NCI-H146 treated with DMSO at 0.1 percent for 48 hours (cell line): Measurements from ENCODE around the gene BCL2L2.

ENCODE experiments used
- DNase-seq: peaks from one replicate; lab custom pipeline; 2025; ENCODE audit not compliant: unreplicated experiment; lab: John Stamatoyannopoulos, UW

BCL2L2 gene

GRCh38 chr14:23299211-23299957 is 7.2 kb upstream of the BCL2L2 start:
- DNase-seq, result no peak

GRCh38 chr14:23299986-23300686 is 6.5 kb upstream of the BCL2L2 start:
- DNase-seq, result no peak

DNA sequence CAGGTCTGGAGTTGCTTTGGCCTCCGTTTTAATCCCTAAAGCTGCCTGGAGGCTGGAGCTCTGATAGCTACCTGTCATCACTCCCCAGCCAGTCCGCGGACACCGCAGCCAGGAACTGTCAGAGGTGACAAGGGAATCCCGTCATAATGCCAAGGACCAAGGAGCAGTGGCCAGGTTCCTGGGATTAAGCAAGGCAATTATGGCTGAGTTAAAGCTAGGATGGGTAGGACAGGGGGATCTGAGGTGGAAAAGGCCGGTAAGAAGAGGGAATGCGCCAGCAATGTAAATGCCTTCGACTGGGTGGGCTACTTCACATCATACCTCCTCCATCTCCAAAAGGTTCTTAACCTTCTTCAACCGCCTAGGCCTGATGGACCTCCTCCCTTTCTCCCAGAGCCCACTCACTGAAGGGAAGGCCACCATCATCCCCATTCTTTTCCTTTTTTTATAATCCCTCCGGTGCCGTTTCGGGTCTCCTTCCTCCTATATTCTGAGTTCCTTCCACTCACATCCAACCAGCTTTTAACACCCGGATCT is 5.9 kb upstream of the BCL2L2 start:
- DNase-seq, result peak; percentile 12

GRCh38 chr14:23301288-23301968 is 5.2 kb upstream of the BCL2L2 start:
- peak; percentile 90 for DNase-seq

DNA sequence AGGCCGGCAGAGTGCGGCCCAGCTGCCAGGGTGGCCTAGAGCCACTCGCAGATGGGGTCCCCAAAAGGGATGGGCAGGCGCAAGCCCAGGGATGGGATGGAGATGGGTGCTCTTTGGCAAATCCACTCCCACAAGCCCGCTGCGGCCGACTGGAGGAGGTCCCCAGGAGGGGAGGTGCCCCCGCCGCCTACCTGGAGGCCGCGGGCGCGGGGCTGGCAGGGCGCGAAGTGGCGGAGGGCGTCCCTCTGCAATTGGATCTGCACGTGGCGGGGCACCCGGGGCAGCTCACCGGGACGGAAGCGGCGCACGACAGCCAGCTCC is 4.7 kb upstream of the BCL2L2 start:
- no peak for DNase-seq

- peak; percentile 63 for DNase-seq
Measured at GRCh38 chr14:23302290-23303225, 4.1 kb upstream of the BCL2L2 start, which contains the start of gene PPP1R3E. Gene PPP1R3E, minus strand, starts transcription at chr14:23302859. Its CDS starts 283 bp downstream, at chr14:23302576.

DNA sequence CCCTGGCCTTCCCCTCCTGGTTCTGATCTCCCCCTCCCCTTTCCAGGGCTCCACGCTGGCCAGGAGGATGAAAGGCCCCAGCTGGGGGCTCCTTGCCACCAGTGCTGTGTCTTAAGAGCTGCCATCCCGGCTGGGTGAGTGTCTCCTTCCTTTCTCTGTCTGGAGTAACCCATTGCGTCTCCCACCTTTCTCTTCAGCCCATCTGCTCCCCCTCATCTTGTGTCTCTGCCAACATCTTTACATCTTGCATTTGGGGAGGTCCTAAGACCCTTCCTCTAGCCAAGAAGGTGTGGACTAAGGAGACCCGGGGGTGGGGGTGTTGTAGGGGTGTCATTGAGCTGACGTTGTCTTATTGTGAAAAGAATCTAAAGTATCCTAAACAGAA is 505 bp downstream of the BCL2L2 start:
- no peak for DNase-seq

DNA sequence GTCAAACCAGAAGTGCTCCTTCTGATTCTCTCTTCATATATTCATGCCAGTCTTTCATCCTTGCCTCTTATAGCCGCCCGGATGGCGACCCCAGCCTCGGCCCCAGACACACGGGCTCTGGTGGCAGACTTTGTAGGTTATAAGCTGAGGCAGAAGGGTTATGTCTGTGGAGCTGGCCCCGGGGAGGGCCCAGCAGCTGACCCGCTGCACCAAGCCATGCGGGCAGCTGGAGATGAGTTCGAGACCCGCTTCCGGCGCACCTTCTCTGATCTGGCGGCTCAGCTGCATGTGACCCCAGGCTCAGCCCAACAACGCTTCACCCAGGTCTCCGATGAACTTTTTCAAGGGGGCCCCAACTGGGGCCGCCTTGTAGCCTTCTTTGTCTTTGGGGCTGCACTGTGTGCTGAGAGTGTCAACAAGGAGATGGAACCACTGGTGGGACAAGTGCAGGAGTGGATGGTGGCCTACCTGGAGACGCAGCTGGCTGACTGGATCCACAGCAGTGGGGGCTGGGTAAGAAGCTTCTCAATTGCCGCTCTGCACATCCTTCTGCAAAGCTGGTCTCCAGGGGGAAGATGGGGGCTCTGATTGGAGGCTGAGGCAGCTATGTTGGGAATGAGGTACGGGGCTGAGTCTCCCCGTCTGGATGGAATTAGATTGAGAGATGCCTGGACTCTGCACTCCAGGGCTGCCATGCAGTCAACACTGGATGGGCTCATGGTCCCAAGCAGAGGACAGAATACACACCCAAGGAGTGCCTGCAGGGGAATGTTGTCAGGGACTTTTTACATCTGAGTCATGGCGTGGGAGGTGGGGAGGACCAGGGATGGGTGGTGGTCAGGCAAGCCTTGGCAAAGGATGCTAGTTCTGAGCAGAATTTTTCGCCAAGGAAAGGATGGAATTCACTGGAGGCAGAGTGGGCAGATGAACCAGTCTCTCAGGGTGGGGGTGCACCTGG is 1.3 kb downstream of the BCL2L2 start:
- DNase-seq, result no peak

GRCh38 chr14:23308721-23309445 is 2.2 kb downstream of the BCL2L2 start:
- no peak for DNase-seq

- no peak for DNase-seq
Measured at GRCh38 chr14:23310546-23310945, 3.9 kb downstream of the BCL2L2 start.

DNA sequence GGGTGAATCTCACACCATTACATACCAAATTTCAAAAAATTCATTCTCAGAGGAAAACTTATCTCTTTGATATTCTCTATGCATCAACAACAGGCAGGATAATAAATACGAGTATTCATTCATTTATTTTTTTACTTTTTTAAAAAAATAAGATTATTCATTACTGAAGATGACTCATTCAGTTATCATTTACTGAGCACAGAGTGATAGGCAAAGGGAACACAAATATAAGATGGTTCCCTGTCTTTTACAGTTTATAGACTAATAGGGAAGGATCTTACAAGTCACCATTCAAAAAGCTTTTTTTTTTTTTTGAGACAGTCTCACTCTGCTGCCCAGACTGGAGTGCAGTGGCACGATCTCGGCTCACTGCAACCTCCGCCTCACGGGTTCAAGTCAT is 9.7 kb downstream of the BCL2L2 start:
- DNase-seq, result no peak

GRCh38 chr14:23319746-23320583 is 13.3 kb downstream of the BCL2L2 start:
- no peak for DNase-seq

DNA sequence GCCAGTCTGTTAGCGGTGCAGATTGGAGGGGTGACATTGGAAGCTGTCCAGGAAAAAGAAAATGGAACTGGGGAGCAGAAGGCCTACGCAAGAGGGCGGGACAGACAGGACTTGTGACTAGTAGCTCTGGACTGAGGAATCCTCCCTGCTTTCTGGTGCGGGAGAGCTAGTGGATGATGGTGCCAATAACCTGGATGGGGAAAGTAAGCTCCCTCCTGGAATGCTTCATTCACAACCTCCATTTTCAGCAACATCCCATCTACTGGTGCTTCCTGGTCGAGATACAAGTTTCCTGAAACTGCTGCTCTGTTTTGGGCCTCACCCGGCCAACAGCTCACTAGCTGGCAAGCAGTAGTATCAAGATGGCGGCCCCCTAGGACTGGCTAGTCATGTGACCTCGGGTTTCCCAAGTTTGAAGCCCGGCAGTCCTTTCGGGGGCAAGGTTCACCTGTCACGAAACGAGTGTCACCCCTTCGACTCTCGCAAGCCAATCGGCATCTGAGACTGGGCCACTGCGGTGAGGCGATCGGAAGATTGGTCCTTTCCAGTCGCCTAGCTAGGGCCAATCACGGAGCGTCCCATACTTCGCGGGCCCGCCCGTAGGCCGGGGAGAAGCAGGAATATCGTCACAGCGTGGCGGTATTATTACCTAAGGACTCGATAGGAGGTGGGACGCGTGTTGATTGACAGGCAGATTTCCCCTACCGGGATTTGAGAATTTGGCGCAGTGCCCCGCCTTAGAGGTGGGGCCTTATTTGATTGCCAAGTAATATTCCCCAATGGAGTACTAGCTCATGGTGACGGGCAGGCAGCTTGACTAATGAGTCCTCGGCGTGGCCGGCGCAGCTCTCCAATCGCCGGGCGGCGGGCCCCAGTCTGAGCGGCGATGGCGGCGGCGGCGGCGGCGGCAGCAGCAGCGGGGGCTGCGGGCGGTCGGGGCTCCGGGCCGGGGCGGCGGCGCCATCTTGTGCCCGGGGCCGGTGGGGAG is 14.2 kb downstream of the BCL2L2 start, which contains the start of gene PABPN1:
PABPN1 (plus strand) TSS at position 874 of the 988 bp plus-strand sequence; CDS start at position 887, 13 bp downstream.
- peak; percentile 99 for DNase-seq

- DNase-seq, result peak; percentile 20
Measured at GRCh38 chr14:23321572-23322547, 15.2 kb downstream of the BCL2L2 start.
